HL-60 (cell line): Measurements from ENCODE around the gene POLH.

ENCODE experiments used
- GABPA ChIP-seq: IDR thresholded peaks from 2 replicates; pipeline ENCODE4 v1.6.1; 2012; ENCODE audit warnings: low read depth
- TF ChIP-seq, protein P1 (sequence below): IDR thresholded peaks from one replicate; pipeline ENCODE4 v1.5.1; 2011; ENCODE audit warnings: low read length, control low read depth, inconsistent platforms; ENCODE audit not compliant: insufficient read depth

DNA sequence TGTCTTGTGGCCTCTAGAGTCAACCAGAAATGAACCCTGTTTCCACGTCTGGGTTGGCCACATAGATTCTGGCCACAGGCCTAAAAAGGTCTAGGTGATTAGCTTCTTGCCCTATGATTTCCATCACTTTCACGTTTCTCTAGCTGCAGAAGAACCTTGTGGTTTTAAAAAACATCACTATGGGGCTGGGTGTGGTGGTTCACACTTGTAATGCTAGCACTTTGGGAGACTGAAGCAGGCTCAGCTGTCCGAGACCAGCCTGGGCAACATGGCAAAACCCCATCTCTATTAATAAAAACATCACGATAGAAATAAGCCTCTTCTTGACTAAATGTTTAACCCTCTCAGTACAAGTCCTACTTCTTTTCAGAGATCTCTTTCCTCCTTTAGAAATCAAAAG is 31.5 kb upstream of the POLH start:
- TF ChIP-seq, protein P1, sequence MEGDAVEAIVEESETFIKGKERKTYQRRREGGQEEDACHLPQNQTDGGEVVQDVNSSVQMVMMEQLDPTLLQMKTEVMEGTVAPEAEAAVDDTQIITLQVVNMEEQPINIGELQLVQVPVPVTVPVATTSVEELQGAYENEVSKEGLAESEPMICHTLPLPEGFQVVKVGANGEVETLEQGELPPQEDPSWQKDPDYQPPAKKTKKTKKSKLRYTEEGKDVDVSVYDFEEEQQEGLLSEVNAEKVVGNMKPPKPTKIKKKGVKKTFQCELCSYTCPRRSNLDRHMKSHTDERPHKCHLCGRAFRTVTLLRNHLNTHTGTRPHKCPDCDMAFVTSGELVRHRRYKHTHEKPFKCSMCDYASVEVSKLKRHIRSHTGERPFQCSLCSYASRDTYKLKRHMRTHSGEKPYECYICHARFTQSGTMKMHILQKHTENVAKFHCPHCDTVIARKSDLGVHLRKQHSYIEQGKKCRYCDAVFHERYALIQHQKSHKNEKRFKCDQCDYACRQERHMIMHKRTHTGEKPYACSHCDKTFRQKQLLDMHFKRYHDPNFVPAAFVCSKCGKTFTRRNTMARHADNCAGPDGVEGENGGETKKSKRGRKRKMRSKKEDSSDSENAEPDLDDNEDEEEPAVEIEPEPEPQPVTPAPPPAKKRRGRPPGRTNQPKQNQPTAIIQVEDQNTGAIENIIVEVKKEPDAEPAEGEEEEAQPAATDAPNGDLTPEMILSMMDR: no peak
- no peak for TF ChIP-seq GABPA
